Common myeloid progenitor, CD34-positive (primary cell): Measurements from ENCODE around the gene SLC35F4. TPM values are rescaled to one million over a fixed set of nuclear protein-coding genes. Genes with fewer than 3 reads are reported as not detected.

Experiments
- CTCF ChIA-PET: fragments of 350-600 bp; sonication (Branson Sonifier 250); formaldehyde crosslinking; loops from one replicate; lab custom pipeline; 2021; ENCODE audit warnings: antibody characterized with exemption; lab: Charles Lee
- POLR2A ChIA-PET: fragments of 350-600 bp; sonication (Branson Sonifier 250); formaldehyde crosslinking; loops from one replicate; lab custom pipeline; 2021; ENCODE audit warnings: antibody characterized with exemption; lab: Charles Lee
- DNase-seq, 3 donors: peaks; one replicate each; pipeline versions ENCODE4 v3.0.0 to v3.0.0-alpha.2; 2013
- H3K27ac ChIP-seq, 2 experiments: 1 replicate in 1 of 2; 2 replicates in 1 of 2; pipeline ENCODE4 v1.7.0; 2013; ENCODE audit warnings: inconsistent platforms in 2 of 2, low read length in 2 of 2, mild to moderate bottlenecking in 2 of 2, low read depth in 1 of 2, moderate library complexity in 1 of 2; ENCODE audit not compliant: severe bottlenecking in 2 of 2, insufficient read depth in 1 of 2, poor library complexity in 1 of 2
- H3K27me3 ChIP-seq, 5 experiments: replicated peaks in 2 of 5; 1 replicate in 3 of 5; 2 replicates in 2 of 5; pipeline versions ENCODE4 v1.6.1 to v1.7.0; 2013; ENCODE audit warnings: low read length in 4 of 5, mild to moderate bottlenecking in 2 of 5, moderate library complexity in 2 of 5, inconsistent platforms in 1 of 5; ENCODE audit not compliant: insufficient read depth in 5 of 5, control insufficient read depth in 4 of 5
- H3K36me3 ChIP-seq, 4 experiments: 1 replicate in 2 of 4; 2 replicates in 2 of 4; pipeline versions ENCODE4 v1.6.1 to v1.7.0; 2013; ENCODE audit warnings: low read length in 3 of 4, control low read depth in 1 of 4, mild to moderate bottlenecking in 1 of 4; ENCODE audit not compliant: control insufficient read depth in 4 of 4, insufficient read depth in 4 of 4
- H3K4me1 ChIP-seq, 4 experiments: 1 replicate in 3 of 4; 2 replicates in 1 of 4; pipeline versions ENCODE4 v1.6.1 to v1.7.1; 2013; ENCODE audit warnings: low read length in 3 of 4, mild to moderate bottlenecking in 3 of 4, control low read depth in 1 of 4, inconsistent platforms in 1 of 4, moderate library complexity in 1 of 4; ENCODE audit not compliant: control insufficient read depth in 4 of 4, insufficient read depth in 4 of 4; ENCODE audit errors: control extremely low read depth in 1 of 4
- H3K4me3 ChIP-seq, 7 experiments: 1 replicate in 4 of 7; 2 replicates in 3 of 7; pipeline versions ENCODE4 v1.5.1 to v1.7.0; 2013; ENCODE audit warnings: mild to moderate bottlenecking in 7 of 7, low read length in 6 of 7, moderate library complexity in 6 of 7, inconsistent platforms in 2 of 7, low read depth in 2 of 7, control low read depth in 1 of 7; ENCODE audit not compliant: insufficient read depth in 4 of 7, control insufficient read depth in 1 of 7; ENCODE audit errors: extremely low read depth in 1 of 7
- H3K9me3 ChIP-seq, 5 experiments: 1 replicate in 4 of 5; 2 replicates in 1 of 5; pipeline versions ENCODE4 v1.6.1 to v1.7.1; 2013; ENCODE audit warnings: low read length in 4 of 5, mild to moderate bottlenecking in 2 of 5, inconsistent platforms in 1 of 5, low read depth in 1 of 5, moderate library complexity in 1 of 5; ENCODE audit not compliant: control insufficient read depth in 4 of 5, insufficient read depth in 2 of 5; ENCODE audit errors: control extremely low read depth in 1 of 5
- WGBS: methylation state at CpG from one replicate; pipeline ENCODE4 v1.1.5; 2013; ENCODE audit not compliant: insufficient coverage; 5-methylcytosine and 5-hydroxymethylcytosine counted together
- polyA plus RNA-seq: library from polyadenylated mRNA; unstranded; fragments of 120-200 nt; gene quantifications from one replicate; pipeline ENCODE4 v1.2.1, GENCODE V29; 2013

SLC35F4 gene
- polyA plus RNA-seq = not detected

DNA sequence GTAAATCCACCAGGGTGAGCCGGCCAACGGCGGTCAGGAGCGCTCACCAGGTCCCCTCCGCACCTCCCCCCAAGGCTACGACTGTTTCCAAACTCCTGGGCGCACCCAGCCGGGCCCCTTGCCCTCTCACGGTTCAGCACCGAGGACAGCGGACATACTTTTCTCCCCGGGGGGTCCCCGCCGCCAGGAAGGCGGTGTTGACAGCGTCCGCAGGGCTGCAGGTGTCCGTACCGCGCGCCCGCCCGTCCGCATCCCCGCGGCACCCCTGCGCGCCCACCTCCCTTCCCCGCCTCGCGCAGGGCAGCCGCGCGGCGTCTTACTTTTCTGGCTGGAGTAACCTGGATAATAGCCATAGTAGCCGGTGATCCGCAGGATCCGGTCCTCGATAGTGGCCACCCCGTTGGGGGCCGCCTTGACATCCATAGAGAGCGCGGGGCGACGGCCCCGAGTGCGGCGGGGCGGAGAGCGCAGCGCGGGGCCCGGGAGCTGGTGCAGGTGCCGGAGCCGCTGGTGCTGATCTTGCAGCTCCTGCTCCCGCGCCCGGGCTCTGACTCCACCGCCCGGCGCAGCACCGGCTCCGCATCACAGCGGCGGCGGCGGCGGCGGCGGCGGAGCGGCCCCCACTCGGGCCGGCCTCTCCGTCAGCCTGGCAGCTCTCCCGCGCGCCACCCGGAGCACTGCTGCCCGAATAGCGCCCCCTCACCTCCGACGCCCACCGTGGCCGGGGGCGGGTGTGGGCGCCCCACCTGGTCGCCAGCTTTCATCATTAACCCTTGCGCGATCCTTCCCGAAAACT lies at the start of gene SLC35F4:
TSS of gene SLC35F4 (minus strand) at position 690 of the 796 bp plus-strand sequence.
- CTCF ChIA-PET = no interaction called here
- Histone ChIP-seq H3K36me3 (no peaks in the 10 kb centered on the region), H3K4me3 (peak within 1 kb of the TSS in 3 of 7 experiments; percentile 10 to 26 (median 14)), H3K27me3 (peaks cover 14 to 61% (median 21%) of the 10 kb centered on the region in 5 experiments), H3K9me3 (no peaks in the 10 kb centered on the region), H3K4me1 (no peaks in the 10 kb centered on the region), H3K27ac (no peak within 1 kb of the TSS)
- POLR2A ChIA-PET = no interaction called here
- peak in 2 of 3 donors; percentile 9 to 21 for DNase-seq
- WGBS = 3% methylated on average over 52 of the region's 91 CpGs

DNA sequence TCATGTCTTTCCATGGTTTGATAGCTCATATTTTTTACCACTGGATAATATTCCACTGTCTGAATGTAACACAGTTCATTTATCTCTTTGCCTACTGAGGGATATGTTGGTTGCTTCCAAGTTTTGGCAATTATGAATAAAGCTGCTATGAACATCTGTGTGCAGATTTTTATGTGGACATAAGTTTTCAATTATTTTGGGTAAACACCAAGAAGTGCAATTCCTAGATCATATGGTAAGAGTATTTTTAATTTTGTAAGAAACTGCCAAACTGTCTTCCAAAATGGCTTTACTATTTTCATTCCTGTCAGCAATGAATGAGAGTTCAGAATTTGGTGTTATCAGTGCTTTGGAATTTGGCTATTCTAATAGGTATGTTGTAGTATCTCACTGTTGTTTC lies 43.7 kb upstream of the SLC35F4 start:
- no peaks in the 10 kb centered on the region for H3K4me1 ChIP-seq
- no peaks in the 10 kb centered on the region for H3K9me3 ChIP-seq
- H3K4me3 ChIP-seq = no peak overlapping the region
- no peak for DNase-seq
- H3K27ac ChIP-seq = no peak overlapping the region
- POLR2A ChIA-PET = no interaction called here
- H3K27me3 ChIP-seq = no peaks in the 10 kb centered on the region
- no peaks in the 10 kb centered on the region for H3K36me3 ChIP-seq
- CTCF ChIA-PET = no interaction called here

- H3K27me3 ChIP-seq = no peaks in the 10 kb centered on the region
- WGBS = no CpG with 5 or more reads among the region's 1 CpG
- no peaks in the 10 kb centered on the region for H3K36me3 ChIP-seq
- H3K4me3 ChIP-seq = no peak overlapping the region
- CTCF ChIA-PET = no interaction called here
- H3K4me1 ChIP-seq = no peaks in the 10 kb centered on the region
- DNase-seq = no peak
- H3K9me3 ChIP-seq = no peaks in the 10 kb centered on the region
- POLR2A ChIA-PET = no interaction called here
- H3K27ac ChIP-seq = no peak overlapping the region
These were observed 38.1 kb upstream of the SLC35F4 start for GRCh38 chr14:57903954-57904353.

GRCh38 chr14:57898837-57899572 lies 33.1 kb upstream of the SLC35F4 start:
- ChIA-PET POLR2A (no interaction called here), CTCF (no interaction called here)
- DNase-seq = no peak
- 100% methylated on average over 2 of the region's 7 CpGs for WGBS
- Histone ChIP-seq H3K9me3 (no peaks in the 10 kb centered on the region), H3K27ac (no peak overlapping the region), H3K4me1 (no peaks in the 10 kb centered on the region), H3K4me3 (no peak overlapping the region), H3K36me3 (no peaks in the 10 kb centered on the region), H3K27me3 (peaks cover 0 to 4% (median 0%) of the 10 kb centered on the region in 5 experiments)

DNA sequence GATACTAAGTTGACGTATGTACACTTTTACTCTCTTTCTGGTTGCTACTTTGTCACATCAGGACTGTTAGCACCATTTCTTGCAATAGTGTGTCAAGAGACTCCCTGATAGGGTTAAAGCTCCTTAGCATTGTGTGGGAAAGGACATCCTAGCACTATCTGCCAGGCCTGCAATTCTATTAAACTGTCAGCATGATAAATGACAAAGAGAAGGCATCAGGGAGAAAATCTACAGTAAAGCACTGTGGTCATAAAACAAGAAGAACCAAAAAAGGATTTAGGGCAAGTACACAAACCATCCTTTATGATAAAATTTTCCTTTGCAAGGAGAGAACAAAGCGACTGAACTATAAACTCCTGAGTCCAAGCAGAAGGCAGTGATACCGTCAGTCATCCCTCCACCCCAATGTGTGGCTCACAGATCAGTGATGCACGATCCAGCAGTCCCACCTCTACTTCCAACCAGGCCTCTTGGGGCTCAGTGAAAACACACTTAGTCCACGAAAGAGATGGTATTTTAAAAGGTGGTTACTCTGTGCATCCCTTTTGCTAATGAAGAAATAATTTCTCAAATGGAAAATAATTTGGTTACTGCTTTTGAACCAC lies 31.4 kb upstream of the SLC35F4 start:
- no peak for DNase-seq
- H3K36me3 ChIP-seq = no peaks in the 10 kb centered on the region
- H3K9me3 ChIP-seq = no peaks in the 10 kb centered on the region
- peaks cover 0 to 4% (median 0%) of the 10 kb centered on the region in 5 experiments for H3K27me3 ChIP-seq
- no peaks in the 10 kb centered on the region for H3K4me1 ChIP-seq
- no peak overlapping the region for H3K4me3 ChIP-seq
- CTCF ChIA-PET = no interaction called here
- no peak overlapping the region for H3K27ac ChIP-seq
- POLR2A ChIA-PET = no interaction called here
- 54% methylated on average over 2 of the region's 5 CpGs for WGBS

DNA sequence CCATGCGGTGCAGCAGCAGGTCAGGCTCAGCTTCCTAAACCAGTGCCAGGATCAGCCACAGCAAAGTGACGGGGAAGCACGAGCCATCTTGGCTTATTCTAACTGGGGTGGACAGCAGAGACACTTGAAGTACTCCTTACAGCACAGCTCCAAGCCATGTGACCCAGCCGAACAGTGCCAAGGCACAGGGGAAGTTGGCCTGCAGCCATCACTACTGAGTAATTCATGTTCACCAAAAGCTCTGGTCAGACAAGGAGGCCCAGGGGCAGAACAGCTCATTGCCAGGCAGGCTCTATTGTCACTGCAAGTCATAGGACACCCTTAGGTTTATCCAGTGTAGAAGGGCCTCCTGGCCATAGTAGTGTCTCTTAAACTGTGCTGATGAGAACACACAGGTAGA lies 23.4 kb upstream of the SLC35F4 start:
- Histone ChIP-seq H3K4me3 (no peak overlapping the region), H3K27ac (no peak overlapping the region), H3K4me1 (no peaks in the 10 kb centered on the region), H3K27me3 (peaks cover 0 to 2% (median 0%) of the 10 kb centered on the region in 5 experiments), H3K36me3 (no peaks in the 10 kb centered on the region), H3K9me3 (no peaks in the 10 kb centered on the region)
- WGBS = 75% methylated on average over 4 of the region's 4 CpGs
- CTCF ChIA-PET = no interaction called here
- no peak for DNase-seq
- POLR2A ChIA-PET = no interaction called here

GRCh38 chr14:57884175-57884574 lies 18.3 kb upstream of the SLC35F4 start:
- no peak overlapping the region for H3K4me3 ChIP-seq
- ChIA-PET POLR2A (no interaction called here), CTCF (no interaction called here)
- no CpG with 5 or more reads among the region's 3 CpGs for WGBS
- no peak for DNase-seq
- no peaks in the 10 kb centered on the region for H3K4me1 ChIP-seq
- H3K27me3 ChIP-seq = peaks cover 0 to 2% (median 0%) of the 10 kb centered on the region in 5 experiments
- H3K27ac ChIP-seq = no peak overlapping the region
- no peaks in the 10 kb centered on the region for H3K9me3 ChIP-seq
- no peaks in the 10 kb centered on the region for H3K36me3 ChIP-seq
